ENCODE measurements around the gene CTAGE15.
"Not testable (repeated sequence)": the region's sequence is repeated elsewhere in the genome, so short reads cannot be mapped to it uniquely, and the experiment has no call there.

The CTAGE15 gene

GRCh38 chr7:143622130-143622529 lies 50.5 kb downstream of the CTAGE15 start:
- H3K36me3 ChIP-seq (ENCODE audit: control insufficient read depth, insufficient read depth, low read length); H3K27me3 ChIP-seq (replicated peaks; ENCODE audit: control insufficient read depth, insufficient read depth, low read length, poor library complexity, severe bottlenecking); H3K9me3 ChIP-seq (ENCODE audit: control insufficient read depth, low read length); DNase-seq; H3K27ac ChIP-seq (ENCODE audit: insufficient read depth, low read length, poor library complexity, severe bottlenecking); H3K4me3 ChIP-seq (ENCODE audit: insufficient read depth, low read depth, low read length, poor library complexity, severe bottlenecking); H3K4me1 ChIP-seq (ENCODE audit: control insufficient read depth, insufficient read depth, low read length, poor library complexity, severe bottlenecking): not testable (repeated sequence)
